ENCODE data around the gene ZNF366.
A peak's percentile ranks its signal among the peaks of the same experiment; 100 is the strongest.

The ZNF366 gene

DNA sequence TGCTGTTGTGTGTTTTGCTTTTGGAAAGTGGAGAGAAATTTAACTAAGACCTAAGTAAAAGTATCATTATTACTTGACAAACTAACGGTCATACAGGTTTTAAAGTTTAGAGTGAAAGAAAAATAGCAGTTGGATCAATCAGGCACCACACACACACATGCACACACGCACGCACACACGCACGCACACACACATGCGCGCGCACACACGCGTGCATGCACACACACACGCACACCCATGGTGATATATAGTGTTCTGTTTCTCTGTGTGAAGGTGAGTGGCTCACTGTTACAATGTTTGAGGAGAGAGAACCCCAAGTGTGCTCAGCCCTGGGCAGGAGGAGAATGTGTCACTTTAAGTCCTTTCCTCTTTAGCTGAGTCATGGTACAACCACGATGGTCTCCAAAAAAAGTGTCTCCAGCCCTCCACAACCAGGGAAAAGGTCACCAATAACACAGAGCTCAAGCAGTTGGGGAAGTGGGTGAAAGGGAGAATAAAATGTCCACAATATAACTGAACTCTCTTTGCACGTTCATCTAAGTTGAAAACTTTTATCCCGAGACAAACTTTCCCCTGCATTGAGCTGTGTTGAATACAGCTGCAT lies 3.2 kb downstream of the ZNF366 start:
- H3K9me3 ChIP-seq = no peaks in the 10 kb centered on the region
- no peak overlapping the region for H3K4me3 ChIP-seq
- intact Hi-C loops (cut with DNase I; ENCODE audit: low total_unique reads) = no loop called here
- peaks cover 0 to 34% (median 3%) of the 10 kb centered on the region in 4 donors for H3K4me1 ChIP-seq
- TF ChIP-seq, protein P1, sequence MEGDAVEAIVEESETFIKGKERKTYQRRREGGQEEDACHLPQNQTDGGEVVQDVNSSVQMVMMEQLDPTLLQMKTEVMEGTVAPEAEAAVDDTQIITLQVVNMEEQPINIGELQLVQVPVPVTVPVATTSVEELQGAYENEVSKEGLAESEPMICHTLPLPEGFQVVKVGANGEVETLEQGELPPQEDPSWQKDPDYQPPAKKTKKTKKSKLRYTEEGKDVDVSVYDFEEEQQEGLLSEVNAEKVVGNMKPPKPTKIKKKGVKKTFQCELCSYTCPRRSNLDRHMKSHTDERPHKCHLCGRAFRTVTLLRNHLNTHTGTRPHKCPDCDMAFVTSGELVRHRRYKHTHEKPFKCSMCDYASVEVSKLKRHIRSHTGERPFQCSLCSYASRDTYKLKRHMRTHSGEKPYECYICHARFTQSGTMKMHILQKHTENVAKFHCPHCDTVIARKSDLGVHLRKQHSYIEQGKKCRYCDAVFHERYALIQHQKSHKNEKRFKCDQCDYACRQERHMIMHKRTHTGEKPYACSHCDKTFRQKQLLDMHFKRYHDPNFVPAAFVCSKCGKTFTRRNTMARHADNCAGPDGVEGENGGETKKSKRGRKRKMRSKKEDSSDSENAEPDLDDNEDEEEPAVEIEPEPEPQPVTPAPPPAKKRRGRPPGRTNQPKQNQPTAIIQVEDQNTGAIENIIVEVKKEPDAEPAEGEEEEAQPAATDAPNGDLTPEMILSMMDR (IDR thresholded peaks at IDR 0.05) = no peak
- H3K36me3 ChIP-seq = no peaks in the 10 kb centered on the region
- H3K27ac ChIP-seq = peak overlapping the region; percentile 20 to 41
- DNase-seq = no peak
- H3K27me3 ChIP-seq = no peaks in the 10 kb centered on the region

DNA sequence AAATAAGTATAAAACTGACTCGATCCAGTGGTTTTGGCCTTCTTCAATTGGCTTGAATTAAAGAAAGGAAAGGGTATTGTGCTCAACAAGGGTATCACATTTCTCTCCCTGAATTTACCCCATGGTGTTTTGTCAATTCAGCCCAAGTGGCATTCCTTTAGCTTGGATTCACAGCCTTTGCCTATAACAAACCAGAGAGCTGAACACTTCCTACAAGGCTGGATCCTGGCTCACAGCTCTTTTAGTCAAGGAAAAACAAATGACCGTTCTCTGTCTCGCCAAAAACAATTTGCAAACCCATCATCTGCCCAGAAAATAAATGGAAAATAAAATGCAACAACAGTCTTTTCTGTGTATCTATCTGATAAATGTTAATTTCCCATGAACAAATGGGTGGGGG lies 5.7 kb downstream of the ZNF366 start:
- no peak for DNase-seq
- H3K27me3 ChIP-seq = no peaks in the 10 kb centered on the region
- H3K4me3 ChIP-seq = no peak overlapping the region
- no peaks in the 10 kb centered on the region for H3K9me3 ChIP-seq
- TF ChIP-seq, protein P1 (IDR thresholded peaks at IDR 0.05) = no peak
- intact Hi-C loops (cut with DNase I; ENCODE audit: low total_unique reads) = no loop called here
- peak overlapping the region; percentile 23 to 35 for H3K27ac ChIP-seq
- H3K36me3 ChIP-seq = no peaks in the 10 kb centered on the region
- H3K4me1 ChIP-seq = peaks cover 0 to 19% (median 0%) of the 10 kb centered on the region in 4 donors

DNA sequence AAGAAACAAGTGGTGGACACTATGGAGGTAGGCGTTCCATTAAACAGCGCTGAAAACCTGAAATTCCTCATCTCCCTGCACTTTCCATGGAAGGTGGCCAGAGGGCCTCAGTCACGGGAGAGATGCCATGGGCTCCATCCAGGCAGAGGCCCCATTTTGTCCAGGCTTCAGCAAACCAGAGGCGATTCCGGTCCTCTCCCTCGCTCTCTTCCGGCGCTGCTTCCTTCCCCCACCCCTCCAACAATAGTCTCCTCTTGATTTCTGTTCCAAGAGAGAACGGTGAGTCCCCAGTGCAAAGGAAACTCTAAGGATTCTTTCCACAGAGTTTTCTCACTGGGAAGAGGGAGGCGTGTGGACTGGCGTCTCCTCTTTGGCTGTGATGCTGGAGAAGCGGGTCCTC lies 7.5 kb downstream of the ZNF366 start:
- no peak overlapping the region for H3K4me3 ChIP-seq

DNA sequence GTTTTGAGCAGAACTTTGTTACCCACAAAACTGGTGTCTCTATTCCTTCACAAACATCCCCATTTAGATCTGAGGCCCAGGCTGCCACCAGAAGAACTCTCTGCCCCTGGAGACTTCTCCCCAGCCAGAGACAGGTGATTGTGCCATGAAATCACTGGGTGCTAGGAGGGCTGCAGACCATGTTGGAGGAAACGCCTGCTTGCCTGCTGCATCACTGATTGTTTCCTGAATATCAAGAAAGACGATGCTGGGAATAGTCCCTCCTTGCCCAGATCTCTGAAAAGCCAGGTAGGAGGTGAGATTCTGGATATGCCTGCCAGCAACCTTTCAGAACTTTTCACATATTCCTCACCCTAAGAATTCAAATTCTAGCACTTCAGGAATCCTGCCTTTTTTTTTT lies 8.1 kb downstream of the ZNF366 start:
- intact Hi-C loops (cut with DNase I; ENCODE audit: low total_unique reads) = no loop called here
- Histone ChIP-seq H3K27me3 (no peaks in the 10 kb centered on the region), H3K27ac (no peak overlapping the region), H3K9me3 (no peaks in the 10 kb centered on the region), H3K4me1 (peaks cover 0 to 14% (median 0%) of the 10 kb centered on the region in 4 donors), H3K36me3 (no peaks in the 10 kb centered on the region), H3K4me3 (no peak overlapping the region)
- TF ChIP-seq, protein P1 (IDR thresholded peaks at IDR 0.05) = no peak
- DNase-seq = no peak

More for the DNA sequence above, 7.5 kb downstream of the ZNF366 start:
- no peaks in the 10 kb centered on the region for H3K9me3 ChIP-seq
- peak overlapping the region in 1 of 2 donors; percentile 27 for H3K27ac ChIP-seq
- TF ChIP-seq, protein P1 (IDR thresholded peaks at IDR 0.05) = no peak
- peaks cover 0 to 19% (median 0%) of the 10 kb centered on the region in 4 donors for H3K4me1 ChIP-seq
- H3K27me3 ChIP-seq = no peaks in the 10 kb centered on the region
- no peaks in the 10 kb centered on the region for H3K36me3 ChIP-seq
- DNase-seq = no peak
- intact Hi-C loops (cut with DNase I; ENCODE audit: low total_unique reads) = no loop called here

DNA sequence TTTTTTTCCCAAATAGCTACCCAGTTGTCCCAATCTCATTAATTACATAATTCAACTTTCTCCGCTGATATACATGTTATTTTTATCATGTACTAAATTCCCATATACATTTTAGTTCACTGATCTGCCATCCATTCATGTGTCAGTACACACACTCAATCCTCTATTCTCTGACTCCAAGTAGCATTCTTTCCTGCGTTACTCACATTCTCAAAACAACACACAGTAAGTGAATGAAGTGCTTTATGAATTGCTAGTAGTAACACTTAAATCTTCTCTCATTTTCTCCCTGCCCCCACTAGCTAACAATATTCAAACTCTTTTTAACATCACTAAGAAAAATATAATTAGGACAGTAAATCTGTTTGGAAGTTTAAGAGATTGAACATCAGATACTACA lies 8.9 kb downstream of the ZNF366 start:
- no peak for DNase-seq
- intact Hi-C loops (cut with DNase I; ENCODE audit: low total_unique reads) = no loop called here
- H3K36me3 ChIP-seq = no peaks in the 10 kb centered on the region
- H3K9me3 ChIP-seq = no peaks in the 10 kb centered on the region
- TF ChIP-seq, protein P1 (IDR thresholded peaks at IDR 0.05) = no peak
- peaks cover 0 to 7% (median 0%) of the 10 kb centered on the region in 4 donors for H3K4me1 ChIP-seq
- no peaks in the 10 kb centered on the region for H3K27me3 ChIP-seq
- H3K4me3 ChIP-seq = no peak overlapping the region
- no peak overlapping the region for H3K27ac ChIP-seq
